HG03103 (cell line): ENCODE results near the gene ABCA13.

Source experiments
- ATAC-seq: cut with Tn5 transposase; IDR thresholded peaks from one replicate; pipeline ENCODE4 v1.9.1; 2021; ENCODE audit warnings: low read depth; ENCODE audit not compliant: unreplicated experiment

ABCA13 gene

GRCh38 chr7:48350515-48350914 lies 179.3 kb downstream of the ABCA13 start:
- no peak for ATAC-seq

- ATAC-seq: no peak
Measured at GRCh38 chr7:48351900-48352299, 180.6 kb downstream of the ABCA13 start.

- ATAC-seq: no peak
Measured at GRCh38 chr7:48355346-48355745, 184.1 kb downstream of the ABCA13 start.

GRCh38 chr7:48360574-48360973 lies 189.3 kb downstream of the ABCA13 start:
- ATAC-seq: no peak

- ATAC-seq: no peak
Measured at GRCh38 chr7:48363174-48363573, 191.9 kb downstream of the ABCA13 start.

- no peak for ATAC-seq
Measured at GRCh38 chr7:48365010-48365409, 193.8 kb downstream of the ABCA13 start.

- ATAC-seq: no peak
Measured at GRCh38 chr7:48366096-48366495, 194.8 kb downstream of the ABCA13 start.

GRCh38 chr7:48376263-48376662 lies 205.0 kb downstream of the ABCA13 start:
- no peak for ATAC-seq

GRCh38 chr7:48380921-48381320 lies 209.7 kb downstream of the ABCA13 start:
- ATAC-seq: no peak

- ATAC-seq: no peak
Measured at GRCh38 chr7:48381571-48381970, 210.3 kb downstream of the ABCA13 start.

- no peak for ATAC-seq
Measured at GRCh38 chr7:48384180-48384752, 213.0 kb downstream of the ABCA13 start.

GRCh38 chr7:48387932-48388331 lies 216.7 kb downstream of the ABCA13 start:
- ATAC-seq: no peak

- no peak for ATAC-seq
Measured at GRCh38 chr7:48388911-48389310, 217.7 kb downstream of the ABCA13 start.

GRCh38 chr7:48389977-48390376 lies 218.7 kb downstream of the ABCA13 start:
- no peak for ATAC-seq

- ATAC-seq: no peak
Measured at GRCh38 chr7:48390388-48391327, 219.4 kb downstream of the ABCA13 start.

GRCh38 chr7:48398191-48398590 lies 226.9 kb downstream of the ABCA13 start:
- ATAC-seq: no peak

GRCh38 chr7:48402721-48403120 lies 231.5 kb downstream of the ABCA13 start:
- no peak for ATAC-seq

GRCh38 chr7:48408731-48409130 lies 237.5 kb downstream of the ABCA13 start:
- ATAC-seq: no peak

- peak; percentile 52 for ATAC-seq
Measured at GRCh38 chr7:48411619-48412018, 240.4 kb downstream of the ABCA13 start.

GRCh38 chr7:48414011-48414732 lies 242.9 kb downstream of the ABCA13 start:
- no peak for ATAC-seq

- no peak for ATAC-seq
Measured at GRCh38 chr7:48416327-48416908, 245.2 kb downstream of the ABCA13 start.
